NT2/D1 (cell line): ENCODE measurements around the gene TOR1AIP2.

Experiments
- SUZ12 ChIP-seq: IDR thresholded peaks from 2 replicates; pipeline ENCODE4 v1.6.1; 2011; ENCODE audit not compliant: insufficient read length, insufficient read depth; ENCODE audit errors: extremely low read depth
- YY1 ChIP-seq: IDR thresholded peaks from 2 replicates; pipeline ENCODE4 v1.6.1; 2011; ENCODE audit not compliant: insufficient read length, insufficient read depth
- ZNF274 ChIP-seq: IDR thresholded peaks from 2 replicates; pipeline ENCODE4 v1.6.1; 2011; ENCODE audit warnings: mild to moderate bottlenecking, low read depth, low read length

GRCh38 chr1:179873438-179873851 is 4.2 kb downstream of the TOR1AIP2 start:
- TF ChIP-seq ZNF274 (no peak), YY1 (no peak), SUZ12 (no peak)
